OCI-LY1 (cell line): Measurements from ENCODE around the gene EFHC2.

Source experiments
- CTCF ChIP-seq: fragments of 200-600 bp; sonication (generic), shearing (Covaris generic); IDR thresholded peaks from 2 replicates; pipeline ENCODE4 v1.5.1; 2017; ENCODE audit warnings: mild to moderate bottlenecking, antibody characterized with exemption, low read length, moderate library complexity, mixed read lengths
- EZH2 ChIP-seq: fragments of 200-600 bp; sonication (generic), shearing (Covaris generic); IDR thresholded peaks from 2 replicates; pipeline ENCODE4 v1.8.0; 2017; ENCODE audit warnings: borderline replicate concordance, mixed run types, mild to moderate bottlenecking, antibody characterized with exemption, low read length, moderate library complexity, mixed read lengths

GRCh38 chrX:44157858-44158257, 185.6 kb downstream of the EFHC2 start:
- TF ChIP-seq CTCF (no peak), EZH2 (no peak)
